ENCODE data around the gene TLR1. TPM values are rescaled to one million over a fixed set of nuclear protein-coding genes. Genes with fewer than 3 reads are reported as not detected.
"Not testable (repeated sequence)": the region's sequence is repeated elsewhere in the genome, so short reads cannot be mapped to it uniquely, and the experiment has no call there.

Gene TLR1
- polyA plus RNA-seq, 1 experiment = 0.93 TPM

DNA sequence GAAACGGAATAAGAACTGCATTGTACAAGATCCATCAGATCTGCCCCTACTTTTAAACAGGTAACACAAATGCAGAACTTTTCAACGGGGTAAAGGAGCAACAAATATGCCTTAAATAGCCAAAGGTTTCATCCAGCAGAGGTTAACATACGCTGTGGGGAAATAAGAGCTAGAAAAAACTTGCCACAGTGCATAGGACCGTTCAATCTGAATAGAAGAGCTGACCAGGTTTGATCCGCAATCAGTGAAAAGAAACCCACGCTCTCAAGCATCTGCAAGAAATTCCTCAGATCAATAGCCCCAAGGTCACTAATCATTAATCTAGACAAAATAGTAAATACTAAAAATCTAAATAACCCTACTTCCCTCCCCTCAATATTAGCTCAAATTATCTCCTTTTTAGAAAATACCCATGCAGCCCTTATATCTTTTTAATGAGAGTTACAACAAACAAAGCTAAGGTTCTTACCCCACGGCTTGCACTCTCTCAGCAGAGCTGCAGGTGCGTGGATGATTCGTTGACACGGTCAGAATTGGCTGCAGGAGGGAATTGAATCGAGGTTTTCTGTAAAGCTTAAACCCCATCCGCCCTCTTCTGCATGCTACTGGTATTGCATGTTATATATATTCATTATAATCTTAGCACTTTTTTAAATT, 22.0 kb downstream of the TLR1 start, which contains the start of gene TLR10:
Gene TLR10 (minus strand): TSS at position 539 of the 657 bp plus-strand sequence. CDS start 7,400 bp downstream, outside the sequence.
- DNase-seq (ENCODE audit: low read depth, low spot score) = peak; percentile 16
- no peaks in the 10 kb centered on the region for H3K9me3 ChIP-seq (ENCODE audit: control insufficient read depth, insufficient read depth, low read length)
- H3K27ac ChIP-seq (ENCODE audit: low read depth, low read length) = no peak within 1 kb of the TSS
- TF ChIP-seq, protein P1, sequence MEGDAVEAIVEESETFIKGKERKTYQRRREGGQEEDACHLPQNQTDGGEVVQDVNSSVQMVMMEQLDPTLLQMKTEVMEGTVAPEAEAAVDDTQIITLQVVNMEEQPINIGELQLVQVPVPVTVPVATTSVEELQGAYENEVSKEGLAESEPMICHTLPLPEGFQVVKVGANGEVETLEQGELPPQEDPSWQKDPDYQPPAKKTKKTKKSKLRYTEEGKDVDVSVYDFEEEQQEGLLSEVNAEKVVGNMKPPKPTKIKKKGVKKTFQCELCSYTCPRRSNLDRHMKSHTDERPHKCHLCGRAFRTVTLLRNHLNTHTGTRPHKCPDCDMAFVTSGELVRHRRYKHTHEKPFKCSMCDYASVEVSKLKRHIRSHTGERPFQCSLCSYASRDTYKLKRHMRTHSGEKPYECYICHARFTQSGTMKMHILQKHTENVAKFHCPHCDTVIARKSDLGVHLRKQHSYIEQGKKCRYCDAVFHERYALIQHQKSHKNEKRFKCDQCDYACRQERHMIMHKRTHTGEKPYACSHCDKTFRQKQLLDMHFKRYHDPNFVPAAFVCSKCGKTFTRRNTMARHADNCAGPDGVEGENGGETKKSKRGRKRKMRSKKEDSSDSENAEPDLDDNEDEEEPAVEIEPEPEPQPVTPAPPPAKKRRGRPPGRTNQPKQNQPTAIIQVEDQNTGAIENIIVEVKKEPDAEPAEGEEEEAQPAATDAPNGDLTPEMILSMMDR (IDR thresholded peaks at IDR 0.05; ENCODE audit: low read depth, low read length) = peak; percentile 64
- no peak within 1 kb of the TSS for H3K4me3 ChIP-seq (ENCODE audit: low read depth, low read length)
- peaks cover 4% of the 10 kb centered on the region for H3K27me3 ChIP-seq (ENCODE audit: control insufficient read depth, insufficient read depth, low read length)
- ChIA-PET POLR2A (interaction anchor here (1.4 kb wide), 1 partner anchor 22 kb away, joined by 3 read pairs; no protein-coding TSS in a partner anchor), CTCF (interaction anchor here (0.5 to 4.8 kb wide), 40 partner anchors 7 to 720 kb away, joined by 3 to 89 read pairs (median 5); partner anchors contain the start of gene TLR1)

DNA sequence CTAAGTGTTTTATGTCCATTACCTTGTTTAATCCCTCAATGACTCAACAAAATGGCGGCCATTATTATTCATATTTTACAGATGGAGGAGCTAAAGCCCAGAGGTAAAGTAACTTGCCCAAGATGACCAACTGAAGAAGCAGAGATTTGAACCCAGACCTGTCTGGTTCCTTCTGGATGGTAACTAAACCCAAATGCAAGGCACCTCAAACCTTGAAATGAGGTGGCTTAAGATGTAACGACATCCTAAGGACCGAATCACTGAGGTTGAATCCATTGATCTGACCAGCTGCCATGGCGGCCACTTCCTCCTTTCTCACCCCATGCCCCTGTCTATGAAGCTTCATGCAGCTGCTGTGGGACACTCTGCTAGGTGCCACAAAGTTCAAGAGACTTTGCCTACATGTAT, 22.7 kb downstream of the TLR1 start:
- TF ChIP-seq, protein P1 (IDR thresholded peaks at IDR 0.05; ENCODE audit: low read depth, low read length) = no peak
- DNase-seq (ENCODE audit: low read depth, low spot score) = no peak
- Histone ChIP-seq H3K9me3 (ENCODE audit: control insufficient read depth, insufficient read depth, low read length) (no peaks in the 10 kb centered on the region), H3K4me3 (ENCODE audit: low read depth, low read length) (no peak overlapping the region), H3K27me3 (ENCODE audit: control insufficient read depth, insufficient read depth, low read length) (peaks cover 4% of the 10 kb centered on the region), H3K27ac (ENCODE audit: low read depth, low read length) (no peak overlapping the region)
- ChIA-PET POLR2A (interaction anchor here (1.4 kb wide), 1 partner anchor 22 kb away, joined by 3 read pairs; no protein-coding TSS in a partner anchor), CTCF (interaction anchor here (0.6 to 4.8 kb wide), 28 partner anchors 8 to 719 kb away, joined by 3 to 89 read pairs (median 7); partner anchors contain the start of gene TLR1)

DNA sequence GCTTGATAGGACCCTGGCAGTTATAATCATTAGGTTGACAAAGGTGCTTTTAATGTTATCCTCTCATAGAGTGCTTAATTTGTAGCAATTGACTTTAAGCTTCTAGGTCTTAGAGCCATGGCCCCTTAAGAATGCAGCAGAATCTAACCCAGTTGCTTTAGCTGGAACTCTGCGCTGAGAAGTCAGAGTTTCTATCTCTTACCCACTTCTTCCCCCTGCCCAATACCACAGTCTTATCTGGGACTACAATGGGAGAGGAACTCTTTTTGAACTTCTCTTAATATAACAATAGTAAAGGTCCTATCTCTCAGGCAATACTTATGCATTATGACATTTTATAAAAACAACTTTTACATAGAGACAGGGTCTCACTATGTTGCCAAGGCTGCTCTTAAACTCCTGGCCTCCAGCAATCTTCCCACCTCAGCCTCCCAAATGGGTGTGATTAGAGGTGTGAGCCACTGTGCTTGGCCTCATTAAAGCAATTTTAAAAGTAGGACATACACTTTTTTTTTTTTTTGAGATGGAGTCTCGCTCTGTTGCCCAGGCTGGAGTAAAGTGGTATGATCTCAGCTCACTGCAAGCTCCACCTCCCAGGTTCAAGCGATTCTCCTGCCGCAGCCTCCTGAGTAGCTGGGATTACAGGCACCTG, 23.6 kb downstream of the TLR1 start:
- H3K4me3 ChIP-seq (ENCODE audit: low read depth, low read length) = no peak overlapping the region
- peaks cover 4% of the 10 kb centered on the region for H3K27me3 ChIP-seq (ENCODE audit: control insufficient read depth, insufficient read depth, low read length)
- no peak for DNase-seq (ENCODE audit: low read depth, low spot score)
- ChIA-PET POLR2A (interaction anchor here (1.4 kb wide), 1 partner anchor 21 kb away, joined by 3 read pairs; no protein-coding TSS in a partner anchor), CTCF (interaction anchor here (0.8 to 4.8 kb wide), 12 partner anchors 9 to 600 kb away, joined by 3 to 89 read pairs (median 8); partner anchors contain the start of gene TLR1)
- TF ChIP-seq, protein P1 (IDR thresholded peaks at IDR 0.05; ENCODE audit: low read depth, low read length) = no peak
- H3K9me3 ChIP-seq (ENCODE audit: control insufficient read depth, insufficient read depth, low read length) = no peaks in the 10 kb centered on the region
- no peak overlapping the region for H3K27ac ChIP-seq (ENCODE audit: low read depth, low read length)

DNA sequence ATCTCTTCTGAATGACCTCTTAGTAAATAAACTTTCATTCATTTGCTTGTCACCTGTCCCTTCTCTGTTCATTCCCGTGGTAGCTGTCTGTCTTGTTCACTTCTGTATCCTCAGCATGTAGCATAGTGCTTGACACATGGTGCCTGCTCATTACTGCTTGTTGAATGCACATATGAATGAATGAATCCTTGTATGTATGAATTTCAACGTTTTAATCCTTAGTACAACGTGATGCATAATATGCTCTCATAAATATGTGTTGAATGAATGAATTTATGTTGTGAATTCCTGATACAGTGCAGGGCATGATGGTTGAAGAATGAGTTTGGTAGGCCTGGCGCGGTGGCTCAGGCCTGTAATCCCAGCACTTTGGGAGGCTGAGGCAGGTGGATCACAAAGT, 24.8 kb downstream of the TLR1 start:
- H3K9me3 ChIP-seq (ENCODE audit: control insufficient read depth, insufficient read depth, low read length) = no peaks in the 10 kb centered on the region
- H3K27ac ChIP-seq (ENCODE audit: low read depth, low read length) = no peak overlapping the region
- TF ChIP-seq, protein P1 (IDR thresholded peaks at IDR 0.05; ENCODE audit: low read depth, low read length) = no peak
- DNase-seq (ENCODE audit: low read depth, low spot score) = no peak
- ChIA-PET CTCF (interaction anchor here (1.0 to 1.2 kb wide), 3 partner anchors 21 to 355 kb away, joined by 3 to 7 read pairs (median 4); partner anchors contain the start of gene TLR1), POLR2A (interaction anchor here (0.6 kb wide), 1 partner anchor 43 kb away, joined by 6 read pairs; no protein-coding TSS in a partner anchor)
- no peak overlapping the region for H3K4me3 ChIP-seq (ENCODE audit: low read depth, low read length)
- H3K27me3 ChIP-seq (ENCODE audit: control insufficient read depth, insufficient read depth, low read length) = peaks cover 4% of the 10 kb centered on the region

DNA sequence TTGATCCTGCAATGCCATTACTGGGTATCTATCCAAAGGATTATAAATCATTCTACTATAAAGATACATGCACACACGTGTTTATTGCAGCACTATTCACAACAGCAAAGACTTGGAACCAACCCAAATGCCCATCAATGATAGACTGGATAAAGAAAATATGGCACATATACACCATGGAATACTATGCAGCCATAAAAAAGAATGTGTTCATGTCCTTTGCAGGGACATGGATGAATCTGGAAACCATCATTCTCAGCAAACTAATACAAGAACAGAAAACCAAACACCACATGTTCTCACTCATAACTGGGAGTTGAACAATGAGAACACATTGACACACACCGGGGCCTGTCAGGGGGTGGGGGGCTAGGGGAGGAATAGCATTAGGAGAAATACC, 26.7 kb downstream of the TLR1 start:
- H3K4me3 ChIP-seq (ENCODE audit: low read depth, low read length); H3K9me3 ChIP-seq (ENCODE audit: control insufficient read depth, insufficient read depth, low read length); H3K27ac ChIP-seq (ENCODE audit: low read depth, low read length); POLR2A ChIA-PET; DNase-seq (ENCODE audit: low read depth, low spot score); H3K27me3 ChIP-seq (ENCODE audit: control insufficient read depth, insufficient read depth, low read length): not testable (repeated sequence)
- CTCF ChIA-PET = interaction anchor here (2.9 kb wide), 1 partner anchor 18 kb away, joined by 10 read pairs; no protein-coding TSS in a partner anchor
